SK-N-SH treated with all-trans-retinoic acid at 6 μM for 48 hours (cell line): ENCODE measurements around the gene CABYR.
A peak's percentile ranks its signal among the peaks of the same experiment; 100 is the strongest.

Source experiments
- ATAC-seq: fragments of 200-7000 bp; cut with Tn5 transposase; 3 replicates; pipeline ENCODE4 v1.9.1; 2020; ENCODE audit warnings: mild to moderate bottlenecking, moderate library complexity
- ARNTL ChIP-seq: fragments of 450-650 bp; formaldehyde crosslinking; IDR thresholded peaks from 2 replicates; pipeline ENCODE4 v1.5.0; 2020; ENCODE audit warnings: low read depth, mild to moderate bottlenecking, moderate library complexity, borderline replicate concordance
- BACH2 ChIP-seq: fragments of 250-450 bp; sonication (Bioruptor Pico); IDR thresholded peaks from 2 replicates; pipeline ENCODE4 v1.9.0; 2021; ENCODE audit warnings: mild to moderate bottlenecking, borderline replicate concordance
- CSDC2 ChIP-seq: fragments of 250-450 bp; sonication (Bioruptor Pico); IDR thresholded peaks from 2 replicates; pipeline ENCODE4 v1.5.0; 2020; ENCODE audit warnings: mild to moderate bottlenecking, moderate library complexity
- ESRRG ChIP-seq: fragments of 250-450 bp; sonication (Bioruptor Pico); IDR thresholded peaks from 2 replicates; pipeline ENCODE4 v1.6.1; 2021; ENCODE audit warnings: mild to moderate bottlenecking
- GLIS3 ChIP-seq: fragments of 250-450 bp; sonication (Bioruptor Pico); IDR thresholded peaks from 2 replicates; pipeline ENCODE4 v1.5.0; 2020; ENCODE audit warnings: mild to moderate bottlenecking, moderate library complexity
- ISL1 ChIP-seq: fragments of 250-450 bp; sonication (Bioruptor Pico); IDR thresholded peaks from 2 replicates; pipeline ENCODE4 v2.1.2; 2022; ENCODE audit warnings: mild to moderate bottlenecking, moderate library complexity
- OSR1 ChIP-seq: fragments of 250-450 bp; sonication (Bioruptor Pico); IDR thresholded peaks from 2 replicates; pipeline ENCODE4 v1.8.0; 2022; ENCODE audit warnings: moderate library complexity, mild to moderate bottlenecking, inconsistent platforms
- PPARA ChIP-seq: fragments of 250-450 bp; sonication (Bioruptor Pico); IDR thresholded peaks from 2 replicates; pipeline ENCODE4 v1.5.0; 2020; ENCODE audit warnings: mild to moderate bottlenecking, borderline replicate concordance
- RARB ChIP-seq: fragments of 250-450 bp; sonication (Bioruptor Pico); IDR thresholded peaks from 2 replicates; pipeline ENCODE4 v1.8.0; 2021; ENCODE audit warnings: mild to moderate bottlenecking, moderate library complexity
- SNAI2 ChIP-seq: fragments of 250-450 bp; sonication (Bioruptor Pico); IDR thresholded peaks from 2 replicates; pipeline ENCODE4 v1.5.0; 2020; ENCODE audit warnings: mild to moderate bottlenecking, moderate library complexity
- TCF4 ChIP-seq: fragments of 250-450 bp; sonication (Bioruptor Pico); IDR thresholded peaks from 2 replicates; pipeline ENCODE4 v1.8.0; 2021; ENCODE audit warnings: mild to moderate bottlenecking, moderate library complexity, borderline replicate concordance
- TOX ChIP-seq: fragments of 250-450 bp; sonication (Bioruptor Pico); IDR thresholded peaks from 2 replicates; pipeline ENCODE4 v1.8.0; 2021; ENCODE audit warnings: mild to moderate bottlenecking, moderate library complexity, borderline replicate concordance
- ZFP3 ChIP-seq: fragments of 250-450 bp; sonication (Bioruptor Pico); IDR thresholded peaks from 2 replicates; pipeline ENCODE4 v1.5.0; 2020; ENCODE audit warnings: mild to moderate bottlenecking, moderate library complexity
- ZFP30 ChIP-seq: fragments of 450-650 bp; formaldehyde crosslinking; IDR thresholded peaks from 2 replicates; pipeline ENCODE4 v1.5.0; 2022; ENCODE audit warnings: mild to moderate bottlenecking, moderate library complexity
- ZNF565 ChIP-seq: fragments of 450-650 bp; formaldehyde crosslinking; conservative IDR thresholded peaks from 2 replicates; pipeline ENCODE4 v1.5.0; 2020; ENCODE audit warnings: low read depth, mild to moderate bottlenecking, moderate library complexity
- ZNF8 ChIP-seq: fragments of 450-650 bp; formaldehyde crosslinking; IDR thresholded peaks from 2 replicates; pipeline ENCODE4 v1.5.0; 2020; ENCODE audit warnings: mild to moderate bottlenecking, moderate library complexity
- TF ChIP-seq, protein P1 (sequence below): fragments of 250-450 bp; sonication (Bioruptor Pico); IDR thresholded peaks from 2 replicates; pipeline ENCODE4 v1.5.1; 2021; ENCODE audit warnings: mild to moderate bottlenecking, moderate library complexity
- TF ChIP-seq, protein P2 (sequence below): fragments of 250-450 bp; sonication (Bioruptor Pico); IDR thresholded peaks from 2 replicates; pipeline ENCODE4 v1.8.0; 2021; ENCODE audit warnings: low read depth, mild to moderate bottlenecking, moderate library complexity, borderline replicate concordance
- TF ChIP-seq, protein P3 (sequence below): fragments of 250-450 bp; sonication (Bioruptor Pico); IDR thresholded peaks from 2 replicates; pipeline ENCODE4 v1.5.0; 2020; ENCODE audit warnings: mild to moderate bottlenecking, moderate library complexity
- TF ChIP-seq, protein P4 (sequence below): fragments of 250-450 bp; sonication (Bioruptor Pico); IDR thresholded peaks from 2 replicates; pipeline ENCODE4 v1.5.1; 2020; ENCODE audit warnings: low read depth, mild to moderate bottlenecking, moderate library complexity
- TF ChIP-seq, protein P5 (sequence below): fragments of 250-450 bp; sonication (Bioruptor Pico); IDR thresholded peaks from 2 replicates; pipeline ENCODE4 v1.8.0; 2020; ENCODE audit warnings: mild to moderate bottlenecking, moderate library complexity, borderline replicate concordance

Gene CABYR

DNA sequence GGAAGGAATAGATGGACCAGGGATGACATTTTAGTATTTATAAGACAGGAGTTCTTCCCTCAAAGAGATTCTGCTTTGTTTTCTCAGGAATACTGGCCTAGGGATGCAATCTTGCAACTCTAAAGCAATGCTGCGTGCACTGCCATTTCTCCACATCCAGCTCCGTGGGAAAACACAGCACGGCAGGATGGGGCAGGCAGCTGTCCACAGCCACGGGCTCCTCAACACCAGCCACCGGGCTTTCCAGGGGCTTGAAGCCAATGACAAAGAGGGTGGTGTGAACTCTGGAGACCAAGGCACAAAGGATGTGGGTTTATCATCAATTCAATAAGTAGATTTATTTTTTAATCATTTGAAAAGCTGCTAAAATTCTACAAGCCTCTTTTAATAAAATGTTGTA is 49.3 kb downstream of the CABYR start:
- ATAC-seq = no peak
- TF ChIP-seq ESRRG (no peak), RARB (CRISPR knock-in tag) (no peak), ARNTL (no peak), ZFP3 (CRISPR knock-in tag) (no peak), PPARA (CRISPR knock-in tag) (no peak), TOX (CRISPR knock-in tag) (no peak), ZNF565 (CRISPR knock-in tag) (no peak), SNAI2 (CRISPR knock-in tag) (no peak), ISL1 (CRISPR knock-in tag) (no peak), BACH2 (no peak), TCF4 (CRISPR knock-in tag) (no peak), CSDC2 (CRISPR knock-in tag) (no peak), GLIS3 (CRISPR knock-in tag) (no peak)
- TF ChIP-seq, protein P1, sequence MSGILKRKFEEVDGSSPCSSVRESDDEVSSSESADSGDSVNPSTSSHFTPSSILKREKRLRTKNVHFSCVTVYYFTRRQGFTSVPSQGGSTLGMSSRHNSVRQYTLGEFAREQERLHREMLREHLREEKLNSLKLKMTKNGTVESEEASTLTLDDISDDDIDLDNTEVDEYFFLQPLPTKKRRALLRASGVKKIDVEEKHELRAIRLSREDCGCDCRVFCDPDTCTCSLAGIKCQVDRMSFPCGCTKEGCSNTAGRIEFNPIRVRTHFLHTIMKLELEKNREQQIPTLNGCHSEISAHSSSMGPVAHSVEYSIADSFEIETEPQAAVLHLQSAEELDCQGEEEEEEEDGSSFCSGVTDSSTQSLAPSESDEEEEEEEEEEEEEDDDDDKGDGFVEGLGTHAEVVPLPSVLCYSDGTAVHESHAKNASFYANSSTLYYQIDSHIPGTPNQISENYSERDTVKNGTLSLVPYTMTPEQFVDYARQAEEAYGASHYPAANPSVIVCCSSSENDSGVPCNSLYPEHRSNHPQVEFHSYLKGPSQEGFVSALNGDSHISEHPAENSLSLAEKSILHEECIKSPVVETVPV (CRISPR knock-in tag) = no peak
- TF ChIP-seq, protein P2, sequence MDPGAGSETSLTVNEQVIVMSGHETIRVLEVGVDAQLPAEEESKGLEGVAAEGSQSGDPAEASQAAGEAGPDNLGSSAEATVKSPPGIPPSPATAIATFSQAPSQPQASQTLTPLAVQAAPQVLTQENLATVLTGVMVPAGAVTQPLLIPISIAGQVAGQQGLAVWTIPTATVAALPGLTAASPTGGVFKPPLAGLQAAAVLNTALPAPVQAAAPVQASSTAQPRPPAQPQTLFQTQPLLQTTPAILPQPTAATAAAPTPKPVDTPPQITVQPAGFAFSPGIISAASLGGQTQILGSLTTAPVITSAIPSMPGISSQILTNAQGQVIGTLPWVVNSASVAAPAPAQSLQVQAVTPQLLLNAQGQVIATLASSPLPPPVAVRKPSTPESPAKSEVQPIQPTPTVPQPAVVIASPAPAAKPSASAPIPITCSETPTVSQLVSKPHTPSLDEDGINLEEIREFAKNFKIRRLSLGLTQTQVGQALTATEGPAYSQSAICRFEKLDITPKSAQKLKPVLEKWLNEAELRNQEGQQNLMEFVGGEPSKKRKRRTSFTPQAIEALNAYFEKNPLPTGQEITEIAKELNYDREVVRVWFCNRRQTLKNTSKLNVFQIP (CRISPR knock-in tag) = no peak
- TF ChIP-seq, protein P3, sequence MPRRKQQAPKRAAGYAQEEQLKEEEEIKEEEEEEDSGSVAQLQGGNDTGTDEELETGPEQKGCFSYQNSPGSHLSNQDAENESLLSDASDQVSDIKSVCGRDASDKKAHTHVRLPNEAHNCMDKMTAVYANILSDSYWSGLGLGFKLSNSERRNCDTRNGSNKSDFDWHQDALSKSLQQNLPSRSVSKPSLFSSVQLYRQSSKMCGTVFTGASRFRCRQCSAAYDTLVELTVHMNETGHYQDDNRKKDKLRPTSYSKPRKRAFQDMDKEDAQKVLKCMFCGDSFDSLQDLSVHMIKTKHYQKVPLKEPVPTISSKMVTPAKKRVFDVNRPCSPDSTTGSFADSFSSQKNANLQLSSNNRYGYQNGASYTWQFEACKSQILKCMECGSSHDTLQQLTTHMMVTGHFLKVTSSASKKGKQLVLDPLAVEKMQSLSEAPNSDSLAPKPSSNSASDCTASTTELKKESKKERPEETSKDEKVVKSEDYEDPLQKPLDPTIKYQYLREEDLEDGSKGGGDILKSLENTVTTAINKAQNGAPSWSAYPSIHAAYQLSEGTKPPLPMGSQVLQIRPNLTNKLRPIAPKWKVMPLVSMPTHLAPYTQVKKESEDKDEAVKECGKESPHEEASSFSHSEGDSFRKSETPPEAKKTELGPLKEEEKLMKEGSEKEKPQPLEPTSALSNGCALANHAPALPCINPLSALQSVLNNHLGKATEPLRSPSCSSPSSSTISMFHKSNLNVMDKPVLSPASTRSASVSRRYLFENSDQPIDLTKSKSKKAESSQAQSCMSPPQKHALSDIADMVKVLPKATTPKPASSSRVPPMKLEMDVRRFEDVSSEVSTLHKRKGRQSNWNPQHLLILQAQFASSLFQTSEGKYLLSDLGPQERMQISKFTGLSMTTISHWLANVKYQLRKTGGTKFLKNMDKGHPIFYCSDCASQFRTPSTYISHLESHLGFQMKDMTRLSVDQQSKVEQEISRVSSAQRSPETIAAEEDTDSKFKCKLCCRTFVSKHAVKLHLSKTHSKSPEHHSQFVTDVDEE (CRISPR knock-in tag) = no peak
- TF ChIP-seq, protein P4, sequence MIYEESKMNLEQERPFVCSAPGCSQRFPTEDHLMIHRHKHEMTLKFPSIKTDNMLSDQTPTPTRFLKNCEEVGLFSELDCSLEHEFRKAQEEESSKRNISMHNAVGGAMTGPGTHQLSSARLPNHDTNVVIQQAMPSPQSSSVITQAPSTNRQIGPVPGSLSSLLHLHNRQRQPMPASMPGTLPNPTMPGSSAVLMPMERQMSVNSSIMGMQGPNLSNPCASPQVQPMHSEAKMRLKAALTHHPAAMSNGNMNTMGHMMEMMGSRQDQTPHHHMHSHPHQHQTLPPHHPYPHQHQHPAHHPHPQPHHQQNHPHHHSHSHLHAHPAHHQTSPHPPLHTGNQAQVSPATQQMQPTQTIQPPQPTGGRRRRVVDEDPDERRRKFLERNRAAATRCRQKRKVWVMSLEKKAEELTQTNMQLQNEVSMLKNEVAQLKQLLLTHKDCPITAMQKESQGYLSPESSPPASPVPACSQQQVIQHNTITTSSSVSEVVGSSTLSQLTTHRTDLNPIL (CRISPR knock-in tag) = no peak

DNA sequence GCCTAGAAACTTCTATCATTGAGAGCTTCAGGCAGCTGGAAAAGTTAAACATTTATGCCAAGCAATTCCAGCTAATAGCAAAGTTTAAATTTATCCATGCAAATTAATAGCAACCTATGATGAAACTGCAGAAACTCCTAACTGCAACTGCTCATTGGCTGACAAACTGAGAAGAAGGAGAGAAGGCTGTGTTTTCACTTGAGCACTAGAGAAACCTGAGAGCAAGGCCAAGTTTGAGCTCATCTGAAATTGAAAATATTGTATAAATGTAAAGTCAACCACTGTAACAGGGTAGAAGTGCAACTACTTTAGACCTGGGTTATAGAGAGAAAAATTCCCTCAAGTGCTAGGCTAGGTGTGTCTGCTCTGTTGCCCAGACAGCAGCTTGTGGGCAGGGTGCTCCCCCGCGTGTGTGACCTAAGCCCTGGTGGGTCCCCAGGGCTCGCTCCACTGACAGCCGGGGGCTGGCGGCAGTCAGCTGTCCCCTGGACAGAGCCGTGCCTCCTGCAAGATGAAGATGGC is 50.2 kb downstream of the CABYR start:
- ATAC-seq = peak; percentile 59
- no peak for TF ChIP-seq ZNF565 (CRISPR knock-in tag)
- TF ChIP-seq SNAI2 (CRISPR knock-in tag) = no peak
- TF ChIP-seq, protein P2 (CRISPR knock-in tag) = no peak
- no peak for TF ChIP-seq ZNF8
- no peak for TF ChIP-seq ZFP3 (CRISPR knock-in tag)
- no peak for TF ChIP-seq ARNTL
- TF ChIP-seq PPARA (CRISPR knock-in tag) = no peak
- TF ChIP-seq ZFP30 (CRISPR knock-in tag) = no peak
- TF ChIP-seq, protein P5, sequence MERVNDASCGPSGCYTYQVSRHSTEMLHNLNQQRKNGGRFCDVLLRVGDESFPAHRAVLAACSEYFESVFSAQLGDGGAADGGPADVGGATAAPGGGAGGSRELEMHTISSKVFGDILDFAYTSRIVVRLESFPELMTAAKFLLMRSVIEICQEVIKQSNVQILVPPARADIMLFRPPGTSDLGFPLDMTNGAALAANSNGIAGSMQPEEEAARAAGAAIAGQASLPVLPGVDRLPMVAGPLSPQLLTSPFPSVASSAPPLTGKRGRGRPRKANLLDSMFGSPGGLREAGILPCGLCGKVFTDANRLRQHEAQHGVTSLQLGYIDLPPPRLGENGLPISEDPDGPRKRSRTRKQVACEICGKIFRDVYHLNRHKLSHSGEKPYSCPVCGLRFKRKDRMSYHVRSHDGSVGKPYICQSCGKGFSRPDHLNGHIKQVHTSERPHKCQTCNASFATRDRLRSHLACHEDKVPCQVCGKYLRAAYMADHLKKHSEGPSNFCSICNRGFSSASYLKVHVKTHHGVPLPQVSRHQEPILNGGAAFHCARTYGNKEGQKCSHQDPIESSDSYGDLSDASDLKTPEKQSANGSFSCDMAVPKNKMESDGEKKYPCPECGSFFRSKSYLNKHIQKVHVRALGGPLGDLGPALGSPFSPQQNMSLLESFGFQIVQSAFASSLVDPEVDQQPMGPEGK (CRISPR knock-in tag) = no peak
- no peak for TF ChIP-seq TOX (CRISPR knock-in tag)
- no peak for TF ChIP-seq BACH2
- TF ChIP-seq, protein P1 (CRISPR knock-in tag) = no peak
- no peak for TF ChIP-seq OSR1 (CRISPR knock-in tag)
